Endothelial cell (in vitro differentiated cells): Measurements from ENCODE around the gene C1orf105. TPM values are rescaled to one million over a fixed set of nuclear protein-coding genes. Genes with fewer than 3 reads are reported as not detected.

Experiments used
- DNase-seq: peaks from one replicate; pipeline ENCODE4 v3.0.0; 2021; ENCODE audit warnings: low spot score
- H3K27ac Mint-ChIP-seq: one replicate; pipeline ENCODE4 v1.8.0; 2021; ENCODE audit warnings: mixed read lengths, inconsistent platforms; ENCODE audit not compliant: unreplicated experiment
- H3K27me3 Mint-ChIP-seq: one replicate; pipeline ENCODE4 v1.8.0; 2021; ENCODE audit warnings: mild to moderate bottlenecking, moderate library complexity, mixed read lengths, inconsistent platforms; ENCODE audit not compliant: unreplicated experiment
- H3K36me3 Mint-ChIP-seq: one replicate; pipeline ENCODE4 v1.8.0; 2021; ENCODE audit warnings: mild to moderate bottlenecking, low read depth, mixed read lengths, inconsistent platforms; ENCODE audit not compliant: unreplicated experiment
- H3K4me1 Mint-ChIP-seq: one replicate; pipeline ENCODE4 v1.8.0; 2021; ENCODE audit warnings: mild to moderate bottlenecking, mixed read lengths, inconsistent platforms; ENCODE audit not compliant: unreplicated experiment
- H3K4me3 Mint-ChIP-seq: one replicate; pipeline ENCODE4 v1.8.0; 2021; ENCODE audit warnings: mild to moderate bottlenecking, mixed read lengths, inconsistent platforms; ENCODE audit not compliant: unreplicated experiment
- H3K9me3 Mint-ChIP-seq: one replicate; pipeline ENCODE4 v1.8.0; 2021; ENCODE audit warnings: mixed read lengths, inconsistent platforms; ENCODE audit not compliant: unreplicated experiment
- CTCF ChIP-seq: fragments of 200-600 bp; sonication (generic); IDR thresholded peaks from one replicate; pipeline ENCODE4 v1.5.0; 2021; ENCODE audit warnings: antibody characterized with exemption; ENCODE audit not compliant: unreplicated experiment
- total RNA-seq: library from RNA; stranded (reverse); fragmentation: NEBNext Ultra II Directional; extraction: Animal tissue kit (Norgen Biotek cat#: 25700); gene quantifications from one replicate; pipeline ENCODE4 v1.2.1, GENCODE V29; 2021; ENCODE audit not compliant: unreplicated experiment

C1orf105 gene
- total RNA-seq, 1 donor from 2014 or later, result 0.85 TPM

GRCh38 chr1:172515927-172516326 is 95.4 kb downstream of the C1orf105 start:
- no peaks in the 10 kb centered on the region for H3K36me3 Mint-ChIP-seq
- no peaks in the 10 kb centered on the region for H3K9me3 Mint-ChIP-seq
- TF ChIP-seq CTCF, result no peak
- H3K4me3 Mint-ChIP-seq, result no peak overlapping the region
- H3K4me1 Mint-ChIP-seq, result peaks cover 4% of the 10 kb centered on the region
- H3K27me3 Mint-ChIP-seq, result peaks cover 2% of the 10 kb centered on the region
- no peak for DNase-seq
- no peak overlapping the region for H3K27ac Mint-ChIP-seq

GRCh38 chr1:172517081-172517480 is 96.6 kb downstream of the C1orf105 start:
- DNase-seq, result no peak
- Mint-ChIP-seq H3K9me3 (no peaks in the 10 kb centered on the region), H3K36me3 (no peaks in the 10 kb centered on the region), H3K27ac (no peak overlapping the region), H3K4me1 (peaks cover 4% of the 10 kb centered on the region), H3K4me3 (no peak overlapping the region), H3K27me3 (no peaks in the 10 kb centered on the region)
- no peak for TF ChIP-seq CTCF

GRCh38 chr1:172517545-172517944 is 97.1 kb downstream of the C1orf105 start:
- no peaks in the 10 kb centered on the region for H3K27me3 Mint-ChIP-seq
- H3K9me3 Mint-ChIP-seq, result no peaks in the 10 kb centered on the region
- H3K4me3 Mint-ChIP-seq, result no peak overlapping the region
- H3K27ac Mint-ChIP-seq, result no peak overlapping the region
- H3K36me3 Mint-ChIP-seq, result no peaks in the 10 kb centered on the region
- peaks cover 4% of the 10 kb centered on the region for H3K4me1 Mint-ChIP-seq
- no peak for DNase-seq
- no peak for TF ChIP-seq CTCF

Other genes starting within 250 kb of the C1orf105 start
- 23.7 TPM for gene PIGC, start 23.4 kb downstream of the C1orf105 start, total RNA-seq
- gene SUCO, start 112.5 kb downstream of the C1orf105 start, total RNA-seq, result 81.2 TPM
- not detected for gene FASLG, start 238.4 kb downstream of the C1orf105 start, total RNA-seq